IMR-90 (cell line): ENCODE measurements around the gene COX19. TPM values are rescaled to one million over a fixed set of nuclear protein-coding genes. Genes with fewer than 3 reads are reported as not detected.

Experiments used
- ATAC-seq: fragments of 200-7000 bp; cut with Tn5 transposase; 2 replicates; pipeline ENCODE4 v1.9.1; 2020; ENCODE audit warnings: low read depth, mild to moderate bottlenecking, moderate library complexity
- BruUV-seq: library from RNA; stranded (reverse); fragments of 400-500 nt; replicated peaks from 2 replicates; lab custom pipeline; 2021; lab: Mats Ljungman, UMichigan
- CTCF ChIA-PET: fragments of 300-600 bp; formaldehyde crosslinking; extraction: SDS; loops from one replicate; lab custom pipeline; 2021; ENCODE audit warnings: antibody characterized with exemption; lab: Yijun Ruan, JAX
- POLR2A ChIA-PET: fragments of 300-600 bp; sonication (Branson Sonifier 250); formaldehyde crosslinking; loops from one replicate; lab custom pipeline; 2022; ENCODE audit warnings: antibody characterized with exemption; ENCODE audit not compliant: unreplicated experiment; lab: Charles Lee
- DNase-seq: peaks from one replicate; pipeline ENCODE4 v3.0.0; 2013
- H2AFZ ChIP-seq: replicated peaks from 2 replicates; pipeline ENCODE3; 2013; ENCODE audit warnings: low read length, mild to moderate bottlenecking; ENCODE audit not compliant: poor library complexity
- H2AK5ac ChIP-seq: 2 replicates; pipeline ENCODE4 v1.6.1; 2013; ENCODE audit warnings: low read depth, low read length, inconsistent platforms
- H2AK9ac ChIP-seq: replicated peaks from 2 replicates; pipeline ENCODE3; 2013; ENCODE audit warnings: mild to moderate bottlenecking, low read depth, low read length, moderate library complexity; ENCODE audit not compliant: poor library complexity
- H2BK120ac ChIP-seq: 2 replicates; pipeline ENCODE4 v1.6.1; 2013; ENCODE audit warnings: low read depth, low read length, inconsistent platforms
- H2BK15ac ChIP-seq: 3 replicates; pipeline ENCODE4 v1.6.1; 2013; ENCODE audit warnings: low read depth, low read length, inconsistent platforms
- H2BK20ac ChIP-seq: 2 replicates; pipeline ENCODE4 v1.6.1; 2013; ENCODE audit warnings: low read depth, mild to moderate bottlenecking, inconsistent platforms, low read length, moderate library complexity
- H2BK5ac ChIP-seq: 2 replicates; pipeline ENCODE4 v1.6.1; 2013; ENCODE audit warnings: mild to moderate bottlenecking, low read depth, low read length, inconsistent platforms; ENCODE audit not compliant: poor library complexity, severe bottlenecking
- H3K14ac ChIP-seq: replicated peaks from 2 replicates; pipeline ENCODE4 v1.6.1; 2013; ENCODE audit warnings: low read depth, low read length, inconsistent platforms
- H3K18ac ChIP-seq: 2 replicates; pipeline ENCODE4 v1.6.1; 2013; ENCODE audit warnings: low read depth, low read length, control low read depth
- H3K23ac ChIP-seq: 2 replicates; pipeline ENCODE4 v1.6.1; 2013; ENCODE audit warnings: low read depth, low read length, inconsistent platforms
- H3K27ac ChIP-seq: 2 replicates; pipeline ENCODE4 v1.5.1; 2013; ENCODE audit warnings: mild to moderate bottlenecking, control low read depth, low read length; ENCODE audit not compliant: insufficient read depth
- H3K27me3 ChIP-seq: 2 replicates; pipeline ENCODE4 v1.6.1; 2013; ENCODE audit warnings: low read length; ENCODE audit not compliant: control insufficient read depth, insufficient read depth
- H3K36me3 ChIP-seq: 2 replicates; pipeline ENCODE4 v1.6.1; 2013; ENCODE audit warnings: low read length, mixed read lengths; ENCODE audit not compliant: control insufficient read depth, insufficient read depth
- H3K4ac ChIP-seq: 2 replicates; pipeline ENCODE4 v1.6.1; 2013; ENCODE audit warnings: low read depth, low read length, inconsistent platforms
- H3K4me1 ChIP-seq: 2 replicates; pipeline ENCODE4 v1.6.1; 2013; ENCODE audit warnings: low read length, mixed read lengths; ENCODE audit not compliant: control insufficient read depth, insufficient read depth
- H3K4me2 ChIP-seq: 2 replicates; pipeline ENCODE4 v1.6.1; 2013; ENCODE audit warnings: low read depth, mild to moderate bottlenecking, control low read depth, low read length, moderate library complexity
- H3K4me3 ChIP-seq: 2 replicates; pipeline ENCODE4 v1.5.1; 2013; ENCODE audit warnings: low read depth, mild to moderate bottlenecking, control low read depth, low read length, moderate library complexity; ENCODE audit not compliant: insufficient read depth
- H3K56ac ChIP-seq: 2 replicates; pipeline ENCODE4 v1.6.1; 2013; ENCODE audit warnings: low read length, inconsistent platforms; ENCODE audit not compliant: insufficient read depth; ENCODE audit errors: extremely low read depth
- H3K79me1 ChIP-seq, 2 experiments: 2 replicates each; pipeline ENCODE4 v1.6.1; 2013; ENCODE audit warnings: low read length in 2 of 2, inconsistent platforms in 1 of 2, low read depth in 1 of 2
- H3K9ac ChIP-seq: 2 replicates; pipeline ENCODE4 v1.6.1; 2013; ENCODE audit warnings: low read depth, low read length, control low read depth
- H3K9me1 ChIP-seq: 2 replicates; pipeline ENCODE4 v1.6.1; 2013; ENCODE audit warnings: low read length, inconsistent platforms; ENCODE audit not compliant: insufficient read depth
- H3K9me3 ChIP-seq: 2 replicates; pipeline ENCODE4 v1.6.1; 2013; ENCODE audit warnings: low read length; ENCODE audit not compliant: control insufficient read depth, insufficient read depth
- H4K20me1 ChIP-seq: 2 replicates; pipeline ENCODE4 v1.6.1; 2013; ENCODE audit warnings: low read length, inconsistent platforms; ENCODE audit not compliant: insufficient read depth
- H4K5ac ChIP-seq: 2 replicates; pipeline ENCODE4 v1.6.1; 2013; ENCODE audit warnings: mild to moderate bottlenecking, low read depth, low read length, control low read depth
- H4K8ac ChIP-seq, 2 experiments: 2 replicates each; pipeline ENCODE4 v1.6.1; 2013; ENCODE audit warnings: low read depth in 2 of 2, low read length in 2 of 2, control low read depth in 1 of 2, inconsistent platforms in 1 of 2
- H4K91ac ChIP-seq: 2 replicates; pipeline ENCODE4 v1.6.1; 2013; ENCODE audit warnings: low read depth, low read length, inconsistent platforms; ENCODE audit not compliant: insufficient read depth
- BHLHE40 ChIP-seq: fragments of 150-350 bp; IDR thresholded peaks from 2 replicates; pipeline ENCODE4 v1.6.1; 2016; ENCODE audit warnings: mild to moderate bottlenecking, low read depth, low read length
- CHD1 ChIP-seq: IDR thresholded peaks from 2 replicates; pipeline ENCODE4 v1.6.1; 2012; ENCODE audit warnings: low read depth, low read length, improper control_type of control experiment
- FOS ChIP-seq: fragments of 150-350 bp; IDR thresholded peaks from 2 replicates; pipeline ENCODE4 v1.6.1; 2016; ENCODE audit warnings: low read depth, low read length
- NFE2L2 ChIP-seq: fragments of 150-350 bp; IDR thresholded peaks from 2 replicates; pipeline ENCODE4 v1.6.1; 2016; ENCODE audit warnings: low read depth, mild to moderate bottlenecking, low read length
- RCOR1 ChIP-seq: IDR thresholded peaks from 2 replicates; pipeline ENCODE4 v1.6.1; 2012; ENCODE audit warnings: mild to moderate bottlenecking, low read length, improper control_type of control experiment; ENCODE audit not compliant: insufficient replicate concordance
- RFX5 ChIP-seq: IDR thresholded peaks from 2 replicates; pipeline ENCODE4 v1.8.0; 2012; ENCODE audit warnings: low read depth, mild to moderate bottlenecking, low read length, moderate library complexity
- SMC3 ChIP-seq: fragments of 150-350 bp; IDR thresholded peaks from 2 replicates; pipeline ENCODE4 v1.6.1; 2016; ENCODE audit warnings: low read depth, mild to moderate bottlenecking, antibody characterized with exemption, low read length, moderate library complexity
- WGBS, 2 experiments: methylation state at CpG; one replicate each; pipeline versions ENCODE4 v1.1.5 to v1.1.7; 2013; ENCODE audit warnings: missing lambda C conversion rate in 2 of 2; ENCODE audit not compliant: insufficient read length in 1 of 2; ENCODE audit errors: extremely low coverage in 2 of 2; 5-methylcytosine and 5-hydroxymethylcytosine counted together
- dilution Hi-C: fragments of 300-500 bp; cut with HindIII; formaldehyde crosslinking; loops from one replicate; pipeline ENCODE4 v1.14.3; 2018; ENCODE audit warnings: low sequenced_read_pairs; ENCODE audit not compliant: unreplicated experiment
- in situ Hi-C: fragments of 300-500 bp; cut with MboI; formaldehyde crosslinking; loops from 3 replicates; pipeline ENCODE4 v1.14.3; 2019; ENCODE audit warnings: low sequenced_read_pairs, inconsistent platforms, mixed read lengths
- intact Hi-C: fragments of 100-400 bp; cut with micrococcal nuclease; formaldehyde crosslinking; loops from 2 replicates; pipeline ENCODE4 v1.10.0; 2022
- polyA plus RNA-seq, 3 experiments: library from polyadenylated mRNA; depleted of rRNA; stranded (reverse); fragments of >200 nt; gene quantifications; 2 replicates each; pipeline ENCODE4 v1.2.3, GENCODE V29; 2012; ENCODE audit warnings: low replicate concordance in 1 of 3
- total RNA-seq: library from RNA; depleted of rRNA; stranded (reverse); fragments of >200 nt; gene quantifications from 2 replicates; pipeline ENCODE4 v1.2.3, GENCODE V29; 2012
- TF ChIP-seq, protein P1 (sequence below): fragments of 150-350 bp; IDR thresholded peaks from 2 replicates; pipeline ENCODE4 v1.6.1; 2017; ENCODE audit warnings: mild to moderate bottlenecking, antibody characterized with exemption, low read length, low read depth
- TF ChIP-seq, protein P2 (sequence below): conservative IDR thresholded peaks from 2 replicates; pipeline ENCODE4 v1.5.1; 2012; ENCODE audit warnings: mild to moderate bottlenecking, low read depth, low read length, improper control_type of control experiment

The COX19 gene
- total and polyA plus RNA-seq, 2 of the 4 experiments (the other 2 are of a cell fraction), result 3.9 to 7.3 TPM

DNA sequence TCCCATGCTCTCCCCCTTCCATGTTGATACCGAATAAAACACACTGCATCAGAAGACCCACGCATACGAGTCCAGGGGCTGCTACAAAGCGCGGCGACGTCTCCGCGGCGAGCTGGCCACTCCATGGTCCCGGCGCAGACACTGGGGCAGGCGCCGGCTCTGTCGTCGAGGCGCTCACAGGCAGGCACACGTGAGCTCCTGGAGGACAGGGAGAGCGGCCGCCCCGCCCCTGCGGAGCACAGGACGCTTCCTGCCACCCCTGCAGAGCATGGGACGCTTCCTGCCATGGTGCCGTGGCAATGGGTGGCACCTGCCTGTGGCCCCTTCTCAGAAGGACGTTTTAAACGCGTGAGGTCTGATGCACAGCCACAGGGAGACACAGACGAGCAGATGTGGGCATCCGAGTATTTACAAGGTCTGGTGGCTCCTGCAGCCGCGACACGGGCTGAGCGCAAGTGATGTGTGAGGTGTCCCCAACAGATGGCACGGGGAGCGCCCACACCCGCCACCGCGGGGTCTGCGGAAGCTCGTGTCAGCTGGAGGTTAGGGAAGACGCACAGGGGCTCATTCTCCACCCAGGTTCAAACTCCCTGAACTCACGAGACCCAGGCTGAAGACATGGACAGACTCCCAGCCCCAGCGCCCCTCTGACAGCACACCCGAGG lies 47.6 kb upstream of the COX19 start:
- Histone ChIP-seq H3K79me1 (peaks cover 18 to 82% of the 10 kb centered on the region in 2 experiments), H2AK5ac (no peak overlapping the region), H3K9me3 (peaks cover 3% of the 10 kb centered on the region; the same call in 1 of the 2 replicates), H3K27ac (no peak overlapping the region), H2BK20ac (no peak overlapping the region), H4K5ac (no peak overlapping the region), H3K4me3 (no peak overlapping the region), H2AFZ (no peak overlapping the region), H3K4ac (no peak overlapping the region), H2BK5ac (no peak overlapping the region), H2BK120ac (no peak overlapping the region), H3K9ac (no peak overlapping the region), H3K9me1 (peaks cover 5% of the 10 kb centered on the region; the same call in 1 of the 2 replicates), H3K36me3 (peaks cover 36% of the 10 kb centered on the region), H3K23ac (no peak overlapping the region), H2AK9ac (no peak overlapping the region), H3K27me3 (no peaks in the 10 kb centered on the region), H4K20me1 (peaks cover 56% of the 10 kb centered on the region), H4K91ac (no peak overlapping the region), H3K18ac (no peak overlapping the region), H2BK15ac (no peak overlapping the region), H3K14ac (no peak overlapping the region), H3K56ac (no peak overlapping the region), H3K4me2 (no peak overlapping the region), H4K8ac (no peak overlapping the region), H3K4me1 (peaks cover 3% of the 10 kb centered on the region; the same call in 1 of the 2 replicates)
- POLR2A ChIA-PET, result no interaction called here
- intact Hi-C loops, result no loop called here
- in situ Hi-C loops, result no loop called here
- DNase-seq, result no peak
- no TSS peak for BruUV-seq
- CTCF ChIA-PET, result no interaction called here
- TF ChIP-seq, protein P1, sequence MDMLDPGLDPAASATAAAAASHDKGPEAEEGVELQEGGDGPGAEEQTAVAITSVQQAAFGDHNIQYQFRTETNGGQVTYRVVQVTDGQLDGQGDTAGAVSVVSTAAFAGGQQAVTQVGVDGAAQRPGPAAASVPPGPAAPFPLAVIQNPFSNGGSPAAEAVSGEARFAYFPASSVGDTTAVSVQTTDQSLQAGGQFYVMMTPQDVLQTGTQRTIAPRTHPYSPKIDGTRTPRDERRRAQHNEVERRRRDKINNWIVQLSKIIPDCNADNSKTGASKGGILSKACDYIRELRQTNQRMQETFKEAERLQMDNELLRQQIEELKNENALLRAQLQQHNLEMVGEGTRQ, result no peak
- no peak for TF ChIP-seq RCOR1
- TF ChIP-seq BHLHE40, result no peak
- TF ChIP-seq FOS, result no peak
- TF ChIP-seq CHD1, result no peak
- no peak for TF ChIP-seq SMC3
- no peak for TF ChIP-seq RFX5
- no peak for TF ChIP-seq NFE2L2
- TF ChIP-seq, protein P2, sequence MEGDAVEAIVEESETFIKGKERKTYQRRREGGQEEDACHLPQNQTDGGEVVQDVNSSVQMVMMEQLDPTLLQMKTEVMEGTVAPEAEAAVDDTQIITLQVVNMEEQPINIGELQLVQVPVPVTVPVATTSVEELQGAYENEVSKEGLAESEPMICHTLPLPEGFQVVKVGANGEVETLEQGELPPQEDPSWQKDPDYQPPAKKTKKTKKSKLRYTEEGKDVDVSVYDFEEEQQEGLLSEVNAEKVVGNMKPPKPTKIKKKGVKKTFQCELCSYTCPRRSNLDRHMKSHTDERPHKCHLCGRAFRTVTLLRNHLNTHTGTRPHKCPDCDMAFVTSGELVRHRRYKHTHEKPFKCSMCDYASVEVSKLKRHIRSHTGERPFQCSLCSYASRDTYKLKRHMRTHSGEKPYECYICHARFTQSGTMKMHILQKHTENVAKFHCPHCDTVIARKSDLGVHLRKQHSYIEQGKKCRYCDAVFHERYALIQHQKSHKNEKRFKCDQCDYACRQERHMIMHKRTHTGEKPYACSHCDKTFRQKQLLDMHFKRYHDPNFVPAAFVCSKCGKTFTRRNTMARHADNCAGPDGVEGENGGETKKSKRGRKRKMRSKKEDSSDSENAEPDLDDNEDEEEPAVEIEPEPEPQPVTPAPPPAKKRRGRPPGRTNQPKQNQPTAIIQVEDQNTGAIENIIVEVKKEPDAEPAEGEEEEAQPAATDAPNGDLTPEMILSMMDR, result no peak
- no peak for ATAC-seq
- dilution Hi-C loops, result no loop called here
- WGBS, 2 experiments, result 99% methylated on average over 15 of the region's 45 CpGs; no CpG with 5 or more reads in 1 of the 2 experiments
